HG03060 (cell line): ENCODE measurements around the gene CBR1.

Experiments used
- ATAC-seq: cut with Tn5 transposase; IDR thresholded peaks from one replicate; pipeline ENCODE4 v1.9.1; 2021; ENCODE audit warnings: low read depth, moderate number of reproducible peaks; ENCODE audit not compliant: unreplicated experiment

CBR1 gene

DNA sequence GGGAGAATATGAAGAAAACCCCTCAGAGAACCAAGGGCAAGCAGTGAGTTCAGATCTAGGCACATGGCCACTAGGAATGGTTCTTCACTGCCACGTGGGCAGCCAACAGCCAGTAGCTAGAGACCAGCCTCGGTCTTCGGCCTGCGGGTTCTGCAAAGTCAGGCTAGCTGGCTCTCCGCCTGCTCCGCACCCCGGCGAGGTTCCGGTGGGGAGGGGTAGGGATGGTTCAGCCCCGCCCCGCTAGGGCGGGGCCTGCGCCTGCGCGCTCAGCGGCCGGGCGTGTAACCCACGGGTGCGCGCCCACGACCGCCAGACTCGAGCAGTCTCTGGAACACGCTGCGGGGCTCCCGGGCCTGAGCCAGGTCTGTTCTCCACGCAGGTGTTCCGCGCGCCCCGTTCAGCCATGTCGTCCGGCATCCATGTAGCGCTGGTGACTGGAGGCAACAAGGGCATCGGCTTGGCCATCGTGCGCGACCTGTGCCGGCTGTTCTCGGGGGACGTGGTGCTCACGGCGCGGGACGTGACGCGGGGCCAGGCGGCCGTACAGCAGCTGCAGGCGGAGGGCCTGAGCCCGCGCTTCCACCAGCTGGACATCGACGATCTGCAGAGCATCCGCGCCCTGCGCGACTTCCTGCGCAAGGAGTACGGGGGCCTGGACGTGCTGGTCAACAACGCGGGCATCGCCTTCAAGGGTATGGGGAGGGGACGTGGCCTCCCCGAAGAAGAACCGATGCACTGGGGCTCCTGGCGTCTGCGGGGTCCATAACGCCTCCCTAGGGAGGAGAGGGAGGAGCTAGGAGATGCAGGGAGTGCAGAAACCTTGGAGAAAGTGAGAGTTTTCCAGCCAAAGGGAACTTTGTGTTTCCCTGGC, at the start of gene CBR1:
Gene CBR1, plus strand, starts transcription at position 312 of the 871 bp plus-strand sequence. Its CDS starts 92 bp downstream, at position 404.
- peak; percentile 69 for ATAC-seq

DNA sequence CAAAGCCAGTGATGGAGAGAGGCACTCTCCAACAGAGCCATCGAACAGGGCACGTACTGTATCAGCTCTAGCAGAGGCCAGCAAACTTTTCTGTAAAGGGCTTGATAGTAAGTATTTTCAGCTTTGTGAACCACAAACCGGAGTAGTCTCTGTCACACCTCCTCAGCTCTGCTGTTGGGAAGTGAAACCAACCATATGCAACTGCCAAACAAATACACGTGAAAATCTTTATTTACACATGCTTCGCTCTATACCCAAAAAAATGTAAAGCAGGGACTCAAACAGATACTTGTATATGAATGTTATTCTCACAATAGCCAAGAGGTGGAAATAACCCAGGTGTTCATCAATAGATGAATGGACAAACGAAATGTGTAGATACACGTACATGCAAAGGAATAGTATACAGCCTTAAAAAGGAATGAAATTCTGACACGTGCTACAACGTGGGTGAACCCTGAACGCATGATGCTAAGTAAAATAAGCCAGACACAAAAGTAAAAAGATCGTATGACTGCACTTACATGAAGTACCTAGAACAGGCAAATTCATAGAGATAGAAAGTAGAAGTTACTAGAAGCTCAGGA, 48.5 kb upstream of the CBR1 start:
- ATAC-seq: peak; percentile 83

GRCh38 chr21:36022427-36023091, 47.3 kb upstream of the CBR1 start:
- no peak for ATAC-seq

DNA sequence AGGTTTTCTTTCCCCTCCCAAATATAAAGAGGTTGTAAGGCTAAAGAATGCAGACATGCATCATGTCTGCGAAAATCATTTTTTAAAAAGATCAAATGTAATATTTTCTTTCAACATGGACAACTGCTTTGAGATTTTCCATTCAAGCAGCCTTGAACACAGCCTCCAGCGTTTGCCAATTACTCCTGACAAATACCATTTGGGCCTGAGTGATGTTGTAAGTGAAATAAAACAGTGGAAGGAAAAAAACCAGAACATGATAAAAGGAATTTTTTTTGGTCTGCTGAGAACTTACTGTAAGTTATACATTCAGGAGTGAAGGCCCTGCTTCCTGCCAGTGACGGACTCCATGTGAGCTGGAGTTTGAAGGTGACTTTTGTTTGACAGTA, 46.7 kb upstream of the CBR1 start:
- ATAC-seq: no peak

DNA sequence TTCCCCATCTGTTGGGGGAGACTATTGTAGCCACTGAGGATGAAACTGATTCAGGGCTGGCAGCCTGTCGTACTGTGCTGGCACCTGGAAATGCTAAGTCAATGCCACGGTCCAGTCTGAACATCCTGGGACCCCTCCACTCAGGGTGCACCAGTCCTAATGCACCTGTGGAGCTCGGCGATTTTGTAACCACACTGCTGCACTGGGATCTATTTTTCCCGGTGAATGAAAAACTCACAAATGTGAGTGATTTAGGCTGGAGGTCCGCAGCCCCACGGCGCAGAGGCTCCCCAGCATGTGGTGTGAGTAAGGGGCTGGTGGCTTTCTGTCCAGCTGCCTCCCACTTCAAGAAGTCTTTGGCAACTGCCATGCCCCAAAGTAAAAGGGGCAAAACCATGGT, 45.0 kb upstream of the CBR1 start:
- no peak for ATAC-seq

DNA sequence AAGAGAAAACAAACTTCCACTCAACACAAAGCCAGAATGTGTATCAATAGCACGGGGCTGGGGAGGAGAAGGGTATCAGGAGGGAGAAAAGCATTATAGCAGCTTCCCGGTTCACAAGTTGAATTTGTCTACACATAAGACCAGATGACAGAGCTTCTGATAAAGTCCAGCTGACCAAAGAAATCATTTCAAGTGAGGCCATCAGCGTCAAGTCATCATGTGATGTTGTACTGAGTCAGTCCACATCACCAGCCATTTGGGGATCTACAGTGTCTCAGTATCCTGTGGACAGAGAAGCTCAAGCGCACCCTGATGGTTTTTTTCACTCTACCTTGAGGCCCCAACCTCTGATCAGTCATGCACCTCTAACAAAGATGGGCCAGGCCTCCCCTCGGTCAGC, 42.5 kb upstream of the CBR1 start:
- no peak for ATAC-seq

DNA sequence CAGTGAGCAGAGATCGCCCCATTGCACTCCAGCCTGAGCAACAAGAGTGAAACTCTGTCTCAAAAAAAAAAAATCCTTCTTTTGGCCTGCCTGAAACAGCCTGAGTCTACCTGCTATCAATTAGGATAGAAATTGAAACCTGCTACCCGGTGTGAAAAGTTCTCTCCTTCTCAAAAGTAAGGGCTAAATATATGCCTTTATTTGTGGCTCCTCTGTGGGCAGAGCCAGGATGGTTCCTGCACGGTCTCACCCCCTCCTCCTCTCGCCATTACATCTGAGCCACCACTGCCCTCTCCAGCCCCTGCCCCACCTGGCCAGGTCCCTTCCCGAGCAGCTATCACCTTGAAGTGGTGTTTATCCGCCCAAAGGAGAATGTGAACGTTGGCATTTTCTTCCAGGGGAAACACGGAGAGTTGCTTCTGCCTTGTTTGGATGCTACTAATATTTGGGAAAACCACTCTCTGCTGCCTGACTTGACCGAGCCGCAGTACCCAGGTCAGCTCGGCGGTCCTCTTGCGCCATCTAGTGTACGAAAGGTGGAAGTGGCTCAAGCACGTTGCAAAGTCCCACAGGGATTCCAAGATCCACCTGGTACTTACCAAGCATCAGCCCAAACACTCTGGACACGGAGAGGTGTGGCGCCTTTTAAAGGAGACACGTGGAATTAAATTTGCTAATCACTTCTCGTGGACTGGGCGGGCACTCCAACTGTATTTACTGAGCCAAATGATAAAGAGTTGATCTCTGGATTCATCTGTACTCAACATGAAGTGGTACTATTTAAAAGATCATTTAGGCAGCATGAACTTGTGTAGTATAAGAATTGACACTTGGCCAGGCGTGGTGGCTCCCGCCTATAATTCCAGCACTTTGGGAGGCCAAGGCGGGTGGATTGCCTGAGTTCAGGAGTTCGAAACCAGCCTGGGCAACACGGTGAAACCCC, 41.4 kb upstream of the CBR1 start:
- ATAC-seq: no peak

- ATAC-seq: no peak
Measured at GRCh38 chr21:36029309-36029708, 40.5 kb upstream of the CBR1 start.

DNA sequence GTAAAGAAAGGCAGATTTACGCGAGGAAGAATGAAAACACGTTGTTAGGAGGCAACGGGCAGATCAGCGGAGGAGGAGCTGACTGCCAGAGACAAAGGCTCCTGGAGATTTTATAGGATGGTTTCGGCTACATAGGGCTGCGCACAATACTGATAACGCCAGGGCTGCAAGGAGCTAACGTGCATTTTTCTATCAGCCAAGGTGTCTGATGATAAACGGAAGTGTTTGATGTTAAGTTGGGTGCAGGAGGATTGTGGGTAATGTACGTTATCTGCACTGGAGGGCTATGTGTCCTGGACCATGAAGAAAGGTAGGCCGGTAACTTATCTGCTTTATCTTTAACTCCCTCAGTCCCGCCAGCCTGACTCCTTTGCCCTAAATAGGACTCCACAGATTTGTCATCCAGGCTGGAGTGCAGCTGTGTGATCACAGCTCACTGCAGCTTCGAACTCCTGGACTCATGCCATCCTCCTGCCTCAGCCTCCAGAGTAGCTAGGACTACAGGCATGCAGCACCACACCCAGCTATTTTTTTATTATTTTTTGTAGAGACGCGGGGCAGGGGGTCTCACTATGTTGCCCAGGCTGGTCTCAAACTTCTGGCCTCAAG, 39.1 kb upstream of the CBR1 start:
- ATAC-seq: no peak

GRCh38 chr21:36032647-36033406, 37.0 kb upstream of the CBR1 start:
- ATAC-seq: no peak

- no peak for ATAC-seq
Measured at GRCh38 chr21:36034211-36034913, 35.5 kb upstream of the CBR1 start.

DNA sequence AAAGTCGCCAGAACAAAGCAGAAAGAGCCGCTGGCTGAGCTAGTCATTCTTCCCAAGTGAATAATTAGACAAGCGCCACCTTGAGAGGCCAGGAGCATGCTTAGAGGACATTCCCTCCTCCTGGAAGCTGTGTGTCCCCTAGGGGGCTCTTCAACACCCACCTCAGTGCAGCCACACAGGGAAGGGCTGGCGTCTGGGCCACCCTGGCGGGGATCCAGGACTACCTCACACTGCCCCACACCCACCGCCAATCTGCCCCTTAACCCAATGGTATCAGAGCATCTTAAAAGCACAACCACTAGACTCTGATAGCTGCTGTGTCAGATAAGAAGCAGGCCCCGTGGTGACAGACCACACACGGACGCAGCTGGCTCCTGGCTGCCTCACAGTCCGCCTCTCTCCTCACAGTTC, 34.4 kb upstream of the CBR1 start:
- no peak for ATAC-seq

GRCh38 chr21:36038701-36039497, 30.9 kb upstream of the CBR1 start:
- no peak for ATAC-seq

GRCh38 chr21:36039861-36040260, 30.0 kb upstream of the CBR1 start:
- ATAC-seq: no peak

- no peak for ATAC-seq
Measured at GRCh38 chr21:36040389-36040788, 29.4 kb upstream of the CBR1 start.

DNA sequence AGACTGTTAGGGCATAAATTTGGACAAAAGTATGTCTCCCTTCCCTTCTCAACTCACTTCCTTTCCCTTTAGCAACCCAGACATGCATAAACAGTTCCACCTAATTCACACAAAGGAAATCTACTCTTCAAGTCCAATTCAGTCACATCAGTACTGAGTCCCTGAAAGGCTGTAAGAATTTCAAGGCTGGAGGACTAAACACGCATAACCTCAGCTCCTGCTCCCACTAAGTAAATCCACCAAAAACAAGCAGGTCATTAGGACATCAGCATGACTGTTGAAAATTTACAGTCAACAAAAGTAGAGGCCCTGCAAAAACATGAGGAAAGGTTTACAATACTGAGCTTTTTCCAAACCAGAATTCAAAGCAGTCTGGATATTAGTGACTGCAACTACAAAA, 27.9 kb upstream of the CBR1 start:
- no peak for ATAC-seq

GRCh38 chr21:36044056-36044455, 25.8 kb upstream of the CBR1 start:
- ATAC-seq: no peak

DNA sequence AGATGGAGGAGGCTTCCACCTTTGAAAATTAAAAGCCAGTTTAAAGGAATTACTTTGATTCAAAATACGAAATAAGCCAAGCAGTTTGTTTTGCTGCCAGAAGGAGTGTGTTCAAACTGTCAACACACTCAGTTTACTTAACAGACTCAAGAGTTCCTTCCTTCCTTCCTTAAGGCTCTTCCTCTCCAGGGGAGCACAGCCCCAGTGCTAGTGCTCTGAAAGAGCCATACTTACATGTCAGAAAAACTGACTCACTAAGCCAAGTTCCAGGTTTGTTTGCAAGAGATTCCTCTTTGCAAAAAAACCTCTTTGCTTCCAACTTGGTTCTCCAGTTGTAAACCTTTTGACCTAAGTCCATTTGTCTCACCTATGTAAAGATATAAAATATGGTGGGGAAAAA, 23.8 kb upstream of the CBR1 start:
- no peak for ATAC-seq
